ENCODE measurements around the gene OCA2.

DNA sequence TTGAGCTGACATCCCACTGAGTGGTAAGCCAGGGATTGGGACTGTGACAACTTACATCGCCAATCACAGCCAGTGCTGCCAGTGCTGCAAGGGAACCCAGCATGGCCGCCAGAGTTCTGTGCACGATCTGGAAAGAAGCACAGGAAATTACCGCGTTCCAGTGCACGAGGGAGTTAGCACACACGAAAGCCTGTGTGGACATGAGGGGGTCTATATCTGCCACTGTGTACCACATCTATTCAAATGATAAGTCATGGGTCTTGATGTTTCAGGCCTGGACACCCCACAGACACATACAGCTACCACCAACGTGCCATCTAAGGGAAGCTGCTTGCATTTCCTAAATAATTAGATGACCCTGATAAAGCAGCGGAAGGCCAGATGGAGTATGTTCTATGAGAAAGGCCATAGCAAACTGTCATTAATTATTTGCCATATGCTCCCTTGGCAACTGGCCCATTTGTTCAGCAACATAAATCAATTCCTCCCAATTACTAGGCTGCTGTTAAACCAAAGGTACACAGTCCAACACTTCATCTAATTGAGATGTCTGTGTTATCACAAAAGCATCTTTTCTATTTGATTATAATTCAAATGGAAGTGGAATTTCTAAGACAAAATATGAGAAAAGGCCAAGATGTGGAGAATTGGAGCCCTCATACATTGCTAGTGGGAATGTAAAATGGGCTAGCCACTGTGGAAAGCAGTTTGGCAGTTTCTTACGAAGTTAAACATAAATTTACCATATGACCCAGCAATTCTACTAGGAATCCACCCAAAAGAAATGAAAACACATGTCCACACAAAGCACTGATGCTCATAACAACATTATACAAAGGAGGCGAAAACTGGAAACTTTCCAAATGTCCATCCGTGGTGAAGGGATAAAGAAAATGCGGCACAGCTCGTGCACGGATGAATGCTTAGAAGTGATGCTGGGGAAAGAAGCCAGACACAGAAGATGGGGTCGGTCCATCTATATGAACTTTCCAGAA, 108.3 kb downstream of the OCA2 start:
- TF ChIP-seq NFIC (IDR thresholded peaks at IDR 0.05) = no peak
- TF ChIP-seq CEBPB (IDR thresholded peaks at IDR 0.05) = no peak
- TF ChIP-seq EGR1 (IDR thresholded peaks at IDR 0.05) = no peak
- TF ChIP-seq TEAD4 (IDR thresholded peaks at IDR 0.05) = no peak
